HG02571 (cell line): Measurements from ENCODE around the gene C16orf96.

Experiments used
- ATAC-seq: cut with Tn5 transposase; IDR thresholded peaks from one replicate; pipeline ENCODE4 v1.9.1; 2021; ENCODE audit warnings: mild to moderate bottlenecking, moderate library complexity; ENCODE audit not compliant: unreplicated experiment

The C16orf96 gene

DNA sequence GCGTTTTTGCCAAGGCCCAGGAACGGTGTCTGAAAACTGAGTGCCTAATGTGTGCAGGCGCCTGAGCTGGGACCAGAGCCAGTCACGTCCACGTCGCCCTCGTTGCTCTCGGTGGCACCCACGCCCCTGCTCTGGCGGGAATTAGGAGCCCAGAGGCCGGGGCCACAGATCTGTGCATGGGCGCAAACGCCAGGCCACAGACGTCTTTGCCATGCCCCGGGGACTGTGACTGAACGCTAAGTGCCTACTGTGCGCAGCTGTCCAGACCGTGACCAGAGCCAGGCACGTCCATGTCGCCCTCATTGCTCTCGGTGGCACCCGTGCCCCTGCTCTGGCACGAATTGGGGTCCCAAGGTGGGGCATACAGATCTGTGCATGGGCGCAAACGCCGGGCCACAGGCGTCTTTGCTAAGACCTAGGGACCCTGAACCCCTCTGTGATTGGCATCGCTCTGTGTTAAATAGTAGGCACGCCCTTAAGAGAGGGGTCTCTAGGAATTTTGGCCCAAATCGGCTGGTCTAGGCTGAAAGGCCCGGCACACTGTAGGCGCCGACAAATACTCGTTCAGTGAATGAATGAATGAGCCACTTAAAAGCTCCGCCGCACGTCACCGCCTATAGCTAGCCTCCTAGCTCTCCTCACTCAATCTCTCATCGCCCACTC lies 59.4 kb downstream of the C16orf96 start:
- no peak for ATAC-seq

DNA sequence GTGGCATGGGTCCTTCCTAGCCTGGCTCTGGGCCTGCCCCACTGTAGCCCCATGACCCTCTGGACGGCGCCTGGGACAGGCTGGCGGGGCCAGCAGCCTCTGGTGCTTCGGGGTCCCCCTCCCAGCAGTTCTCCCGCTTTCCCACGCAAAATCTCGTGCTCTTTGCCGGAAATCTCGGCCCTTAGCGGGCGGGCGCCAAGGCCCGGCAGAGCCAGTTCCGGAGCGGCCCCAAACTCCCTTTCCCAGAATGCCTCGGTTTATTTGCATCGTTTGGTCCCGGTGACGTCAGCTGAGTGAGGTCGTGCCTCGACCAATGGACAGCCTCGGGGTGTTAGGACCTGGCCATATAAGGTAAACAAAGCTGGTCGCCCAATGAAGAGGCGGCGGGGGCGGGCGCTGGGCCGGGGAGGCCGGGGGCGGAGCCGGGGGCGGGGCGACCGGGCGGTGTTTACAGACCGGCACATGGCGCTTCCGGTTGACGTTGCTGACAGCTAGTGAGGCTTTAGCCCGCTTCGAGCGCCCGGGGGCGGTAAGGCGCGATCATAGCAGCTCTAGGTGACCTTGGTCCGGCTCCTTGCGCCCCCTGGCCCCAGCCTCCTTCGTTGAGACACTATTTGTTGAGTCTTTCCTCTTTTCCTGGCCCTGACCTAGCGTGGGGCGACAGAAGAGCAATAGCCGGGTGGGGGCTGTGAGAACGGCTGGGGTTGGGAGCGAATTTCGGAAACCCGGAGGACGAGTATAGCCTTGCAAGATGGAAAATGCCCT lies 60.1 kb downstream of the C16orf96 start:
- ATAC-seq, result peak; percentile 71

DNA sequence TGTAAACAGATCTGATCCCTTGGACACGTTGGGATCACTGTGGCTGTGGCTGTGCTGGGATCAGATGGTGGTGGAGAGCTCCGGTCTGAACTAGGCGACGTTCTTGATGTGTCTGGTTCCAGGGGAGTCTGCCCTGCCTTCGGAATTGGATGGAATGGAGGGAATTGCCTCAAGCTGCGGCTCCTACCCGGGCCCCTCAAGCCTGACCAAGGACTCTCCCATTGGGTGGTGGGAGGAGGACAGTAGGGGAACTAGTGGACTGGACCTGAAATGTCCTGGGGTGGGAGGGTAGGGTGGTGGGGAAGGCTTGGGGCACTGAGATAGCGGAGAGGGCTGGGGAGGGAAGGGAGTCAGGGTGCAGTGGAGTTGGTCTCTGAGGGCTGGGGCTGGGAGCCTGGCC lies 61.7 kb downstream of the C16orf96 start:
- ATAC-seq, result no peak

DNA sequence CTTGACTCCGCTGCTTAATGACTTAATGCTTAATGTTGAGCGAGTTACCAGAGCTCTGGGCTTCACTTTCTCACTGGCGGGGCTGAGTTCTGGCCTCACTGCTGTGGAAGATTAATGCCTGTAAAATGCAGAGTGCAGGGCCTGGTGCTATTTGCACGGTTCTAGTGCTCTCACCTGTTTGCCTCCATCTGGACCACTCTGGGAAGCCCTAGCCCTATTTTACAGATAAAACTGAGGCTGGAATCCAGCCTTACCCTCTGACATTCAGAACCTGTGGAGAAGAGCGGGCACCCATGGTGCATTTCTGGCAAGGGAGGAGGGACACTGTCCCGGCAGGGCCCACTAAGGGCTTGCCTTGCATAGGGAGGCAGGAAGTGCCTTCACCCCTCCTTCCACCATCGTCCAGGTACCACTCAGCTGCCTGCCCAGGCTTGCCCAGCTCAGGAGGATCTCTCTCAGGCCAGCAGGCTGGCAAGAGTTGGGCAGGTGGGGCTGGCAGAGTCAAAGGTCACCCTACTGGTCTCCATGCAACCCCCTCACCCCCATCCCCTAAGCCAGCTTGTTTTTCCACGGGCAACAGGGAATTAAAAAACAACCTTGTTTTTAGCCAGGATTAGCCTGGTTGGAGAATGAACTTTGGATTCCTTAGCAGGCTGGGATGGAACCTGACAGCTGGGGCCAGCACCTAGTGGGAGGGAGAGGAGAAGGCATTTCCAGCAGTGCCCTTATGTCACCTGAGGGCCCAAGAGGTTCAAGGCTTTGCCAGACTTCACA lies 62.7 kb downstream of the C16orf96 start:
- no peak for ATAC-seq

DNA sequence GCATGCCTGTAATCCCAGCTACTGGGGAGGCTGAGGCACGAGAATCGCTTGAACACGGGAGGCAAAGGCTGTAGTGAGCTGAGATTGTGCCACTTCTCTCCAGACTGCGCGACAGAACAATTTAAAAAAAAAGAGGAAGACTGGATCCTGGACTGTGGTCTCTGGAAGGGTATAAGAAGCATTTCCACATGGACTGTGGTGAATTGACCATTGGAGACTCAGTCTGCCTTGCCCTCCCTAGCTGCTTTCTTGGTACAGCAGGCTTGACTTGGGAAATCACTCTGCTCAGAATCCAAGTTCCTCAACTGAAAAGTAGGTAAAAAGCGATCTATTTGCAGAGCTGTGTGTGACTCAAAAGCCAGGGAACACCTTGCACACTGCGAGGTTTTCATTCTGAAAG lies 67.5 kb downstream of the C16orf96 start:
- ATAC-seq, result no peak

DNA sequence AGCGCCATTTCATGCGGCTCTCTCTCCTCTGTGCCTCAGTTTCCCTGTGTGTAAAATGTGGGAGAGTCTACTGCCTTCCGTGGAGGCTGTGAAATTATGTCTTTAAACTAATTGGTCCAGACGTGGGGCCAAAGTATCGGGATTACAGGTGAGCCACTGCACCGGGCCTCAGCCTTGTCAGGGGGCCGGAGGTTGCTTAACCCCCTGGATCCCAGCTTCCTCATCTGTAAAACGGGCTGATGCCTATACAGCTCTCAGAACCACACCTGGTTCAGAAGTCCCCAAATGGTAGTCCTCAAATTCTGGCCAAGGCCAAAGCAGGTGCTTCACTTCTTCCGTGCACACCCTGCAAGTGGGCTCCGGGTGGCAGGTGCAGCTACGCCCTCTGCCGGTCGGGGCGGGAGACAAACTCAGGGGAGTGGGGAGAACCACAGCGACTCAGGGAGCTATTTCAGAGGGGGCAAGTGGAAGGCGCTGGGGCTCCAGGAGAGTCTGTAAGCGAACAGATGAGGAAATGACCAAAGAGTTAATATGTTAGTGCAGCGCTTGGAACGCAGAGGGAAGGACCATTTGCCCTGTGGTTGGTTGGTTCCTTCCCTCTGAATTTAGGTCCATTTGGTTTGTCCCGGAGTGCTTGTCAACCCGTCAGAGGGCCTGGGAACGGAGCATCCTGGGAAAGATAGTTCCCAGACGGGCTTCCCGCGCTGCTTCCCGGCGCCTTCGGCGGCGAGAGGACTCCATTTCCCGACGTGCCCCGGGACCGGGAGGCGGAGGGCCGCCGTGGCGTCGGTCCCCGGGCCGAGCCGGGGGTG lies 68.1 kb downstream of the C16orf96 start, which contains the start of gene MGRN1:
MGRN1 (plus strand) TSS at position 812 of the 812 bp plus-strand sequence. CDS start 135 bp downstream, outside the sequence.
- peak; percentile 63 for ATAC-seq

DNA sequence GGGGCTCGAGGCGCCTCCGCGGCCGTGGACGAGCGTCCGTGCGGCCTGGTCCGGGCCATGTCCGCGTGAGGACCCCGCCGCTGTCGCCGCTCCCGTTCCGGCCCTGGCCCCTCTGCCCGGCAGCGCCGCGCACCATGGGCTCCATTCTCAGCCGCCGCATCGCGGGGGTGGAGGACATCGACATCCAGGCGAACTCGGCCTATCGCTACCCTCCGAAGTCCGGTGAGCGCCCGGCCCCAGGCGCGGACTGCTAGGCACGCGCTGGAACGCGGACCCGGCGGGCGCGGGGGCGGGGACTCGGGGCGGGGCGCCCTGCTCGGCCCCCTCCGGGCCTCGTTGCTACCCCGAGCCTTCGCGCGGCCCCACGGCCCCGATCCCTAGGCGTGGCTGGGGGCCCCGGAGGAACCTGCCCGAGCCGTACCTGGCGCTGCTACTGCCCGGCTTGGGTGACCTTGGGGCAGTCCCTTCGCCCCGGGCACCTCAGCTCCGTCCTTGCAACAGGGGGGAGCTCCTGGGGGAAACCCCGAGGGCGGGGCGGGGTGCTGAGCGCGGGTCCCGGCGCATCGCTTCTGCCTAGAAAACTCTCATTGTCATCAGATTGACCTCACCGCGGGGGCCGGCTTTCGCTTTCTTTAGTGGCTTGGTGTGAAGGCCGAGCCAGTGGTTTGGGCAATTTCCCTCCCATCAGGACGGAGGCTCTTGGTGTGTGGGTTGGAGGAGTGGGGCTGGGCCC lies 68.9 kb downstream of the C16orf96 start:
- ATAC-seq, result peak; percentile 47

DNA sequence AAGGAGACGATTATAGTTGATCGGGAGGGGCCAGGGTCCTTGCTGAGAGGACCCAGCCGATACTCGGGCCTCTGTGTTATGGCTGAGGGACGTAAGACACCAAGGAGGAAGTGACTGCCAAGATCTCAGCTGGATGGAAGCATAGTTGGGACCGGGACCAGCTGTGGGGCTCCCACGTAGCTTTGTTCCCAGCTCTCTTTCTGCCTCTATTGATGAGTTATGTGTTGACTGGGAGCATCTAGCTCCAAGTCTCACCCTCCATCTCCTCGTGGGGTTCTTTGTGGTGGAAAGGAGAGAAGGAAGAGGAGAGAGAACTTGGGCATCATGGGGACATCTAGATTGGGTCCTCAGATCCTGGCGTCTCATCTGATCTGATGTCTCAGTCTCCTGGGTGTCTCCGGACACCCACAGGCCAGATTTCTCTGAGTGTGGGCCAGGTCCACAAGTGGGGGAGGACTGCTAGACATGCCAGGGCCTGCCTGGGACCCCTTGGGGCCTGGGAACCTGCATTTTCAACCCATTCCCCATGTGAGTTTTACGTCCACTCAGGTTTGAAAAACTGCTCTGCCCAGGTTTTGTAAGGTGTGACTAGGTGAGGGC lies 69.5 kb downstream of the C16orf96 start:
- ATAC-seq, result no peak

DNA sequence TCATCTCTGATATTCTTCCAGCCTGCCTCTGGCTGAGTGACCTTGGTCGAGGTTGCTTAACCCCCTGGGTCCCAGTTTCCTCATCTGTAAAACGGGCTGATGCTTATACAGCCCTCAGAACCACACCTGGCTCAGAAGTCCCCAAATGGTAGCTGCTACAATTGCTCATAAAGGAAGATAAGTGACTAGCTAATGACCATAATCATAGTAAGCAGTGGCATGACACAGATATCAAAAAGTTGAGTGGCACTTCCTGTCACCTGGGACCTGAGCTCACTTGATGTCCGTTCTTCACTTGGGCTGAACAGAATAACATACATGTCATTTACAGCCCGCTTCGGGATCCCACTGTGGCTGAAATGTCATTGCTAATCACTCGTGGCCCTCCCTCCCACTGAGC lies 70.3 kb downstream of the C16orf96 start:
- no peak for ATAC-seq

DNA sequence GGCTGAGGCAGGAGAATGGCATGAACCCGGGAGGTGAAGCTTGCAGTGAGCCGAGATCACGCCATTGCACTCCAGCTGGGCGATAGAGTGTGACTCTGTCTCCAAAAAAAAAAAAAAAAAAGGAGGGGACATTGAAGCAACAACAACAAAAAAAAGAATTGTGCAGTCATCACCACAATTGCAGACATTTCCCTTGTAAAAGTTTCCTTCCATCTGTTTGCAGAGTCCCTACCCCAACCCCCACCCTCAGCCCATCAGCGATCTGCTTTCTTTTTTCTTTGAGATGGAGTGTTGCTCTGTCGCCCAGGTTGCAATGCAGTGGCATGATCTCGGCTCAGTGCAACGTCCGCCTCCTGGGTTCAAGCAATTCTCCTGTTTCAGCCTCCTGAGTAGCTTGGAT lies 72.1 kb downstream of the C16orf96 start:
- ATAC-seq, result no peak

DNA sequence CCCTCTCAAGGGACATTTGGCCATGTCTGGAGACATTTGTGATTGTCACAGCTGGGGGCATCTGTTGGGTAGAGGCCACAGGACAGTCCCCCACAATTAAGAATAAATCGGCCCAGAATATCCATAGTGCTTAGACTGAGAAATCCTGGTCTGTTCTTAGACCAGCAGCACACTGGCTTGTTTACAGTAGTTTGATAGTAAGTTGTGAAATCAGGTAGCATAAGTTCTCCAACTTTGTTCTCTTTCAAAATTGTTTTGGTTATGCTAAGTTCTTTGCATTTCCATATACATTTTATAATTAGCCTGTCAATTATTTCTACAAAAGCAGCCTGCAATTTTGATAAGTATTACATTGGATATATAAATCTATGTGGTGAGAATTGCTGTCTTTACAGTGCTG lies 75.3 kb downstream of the C16orf96 start:
- ATAC-seq, result no peak

DNA sequence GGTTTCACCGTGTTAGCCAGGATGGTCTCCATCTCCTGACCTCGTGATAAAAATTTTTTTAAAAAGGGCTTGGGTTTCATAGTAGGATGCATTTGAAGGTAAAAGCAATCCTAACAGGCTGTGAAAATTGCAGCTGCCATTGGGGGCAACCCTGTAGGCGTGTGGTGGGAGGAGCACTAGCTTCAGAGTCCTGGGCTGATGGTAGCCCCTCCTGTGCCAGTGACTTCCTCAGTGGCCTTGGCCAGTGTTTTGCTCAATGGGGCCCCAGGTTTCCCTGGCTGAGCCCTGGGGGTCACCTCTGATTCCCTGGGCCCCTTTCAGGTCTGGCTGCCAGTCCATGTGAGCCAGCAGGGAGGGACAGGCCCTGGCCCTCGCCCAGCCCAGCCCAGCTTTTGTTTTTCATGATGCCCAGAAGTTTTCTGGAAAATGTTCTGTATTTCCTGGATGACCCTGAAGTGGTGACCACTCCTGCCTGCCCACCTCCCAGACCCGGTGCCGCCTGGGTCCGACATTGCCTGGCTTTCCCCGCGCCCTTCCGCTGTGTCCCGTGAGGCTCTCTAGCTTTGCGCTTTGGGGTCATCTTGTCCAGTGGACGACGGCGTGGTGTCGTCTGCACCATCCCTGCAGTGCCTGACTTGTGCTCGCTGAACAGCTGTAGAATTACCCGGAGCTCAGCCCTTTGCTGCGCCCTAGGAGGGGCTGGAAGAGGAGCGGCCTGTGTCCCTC lies 77.9 kb downstream of the C16orf96 start:
- no peak for ATAC-seq

DNA sequence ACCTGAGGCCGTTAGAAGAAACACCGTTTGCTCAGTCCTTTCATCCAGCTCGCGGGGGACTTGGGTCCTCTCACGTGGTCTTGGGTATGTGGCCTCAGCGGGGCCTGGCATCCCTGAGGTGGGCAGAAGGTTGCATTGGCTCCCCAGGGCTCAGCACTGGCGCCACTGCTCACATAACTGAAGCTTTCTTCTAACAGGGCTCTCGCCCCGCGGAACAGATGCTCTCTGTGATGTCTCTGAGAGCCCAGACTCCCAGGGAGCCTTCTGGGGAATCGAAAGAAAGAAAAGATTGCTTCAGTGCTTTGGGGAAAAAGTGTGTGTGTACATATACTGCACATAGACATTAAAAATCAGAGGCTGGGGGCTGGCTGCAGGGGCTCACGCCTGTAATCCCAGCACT lies 78.6 kb downstream of the C16orf96 start:
- ATAC-seq, result no peak

DNA sequence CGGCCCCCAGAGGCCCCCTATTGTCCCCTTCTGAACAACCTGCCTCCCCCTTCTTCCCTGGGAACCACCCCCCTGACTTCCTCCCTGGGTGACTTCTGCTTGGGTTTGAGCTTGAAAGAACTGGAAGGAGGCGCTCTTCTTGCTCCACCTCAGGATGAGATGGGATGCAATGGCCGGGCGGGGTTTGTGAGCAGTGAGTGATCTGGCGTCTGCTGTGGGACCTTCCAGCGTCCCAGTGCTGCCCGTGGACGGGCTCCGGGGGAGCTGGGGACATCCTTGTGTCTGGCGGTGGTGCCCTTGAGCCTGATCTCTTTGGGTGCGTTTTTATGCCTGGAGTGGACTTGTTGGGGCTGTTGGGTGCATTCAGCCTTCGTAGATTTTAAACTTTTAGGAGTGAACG lies 80.1 kb downstream of the C16orf96 start:
- no peak for ATAC-seq

DNA sequence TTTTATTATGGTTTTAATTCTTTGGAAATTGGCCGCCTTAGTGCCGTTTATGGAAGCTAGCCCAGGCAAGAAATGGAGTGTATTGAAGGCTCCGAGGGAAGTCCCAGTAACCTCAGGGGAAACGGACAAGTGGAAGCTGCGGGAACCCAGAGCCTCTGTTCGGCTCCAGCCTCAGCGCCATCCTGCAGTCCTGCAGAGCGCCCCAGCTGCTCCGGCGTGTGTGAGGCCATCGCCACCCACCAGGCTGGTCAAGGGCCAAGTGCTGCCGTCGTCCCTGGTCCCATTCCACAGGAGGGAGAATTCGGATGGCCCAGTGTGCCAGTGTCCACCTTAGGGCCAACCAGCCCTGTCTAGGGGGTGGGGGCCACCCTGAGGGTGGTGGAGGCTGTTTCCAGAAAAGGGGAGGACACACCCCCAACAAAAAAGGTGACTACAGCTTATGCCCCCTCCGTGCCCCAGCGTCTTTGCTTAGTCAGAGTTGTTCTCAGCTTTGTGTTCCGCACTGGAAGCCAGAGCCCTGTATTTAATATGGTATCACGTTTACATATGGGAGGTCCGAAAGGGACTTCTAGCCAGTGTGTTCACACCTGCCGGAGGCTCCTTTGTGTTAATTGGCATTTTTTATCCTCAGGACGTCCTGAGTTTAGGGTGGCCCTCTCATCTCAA lies 81.5 kb downstream of the C16orf96 start:
- no peak for ATAC-seq

DNA sequence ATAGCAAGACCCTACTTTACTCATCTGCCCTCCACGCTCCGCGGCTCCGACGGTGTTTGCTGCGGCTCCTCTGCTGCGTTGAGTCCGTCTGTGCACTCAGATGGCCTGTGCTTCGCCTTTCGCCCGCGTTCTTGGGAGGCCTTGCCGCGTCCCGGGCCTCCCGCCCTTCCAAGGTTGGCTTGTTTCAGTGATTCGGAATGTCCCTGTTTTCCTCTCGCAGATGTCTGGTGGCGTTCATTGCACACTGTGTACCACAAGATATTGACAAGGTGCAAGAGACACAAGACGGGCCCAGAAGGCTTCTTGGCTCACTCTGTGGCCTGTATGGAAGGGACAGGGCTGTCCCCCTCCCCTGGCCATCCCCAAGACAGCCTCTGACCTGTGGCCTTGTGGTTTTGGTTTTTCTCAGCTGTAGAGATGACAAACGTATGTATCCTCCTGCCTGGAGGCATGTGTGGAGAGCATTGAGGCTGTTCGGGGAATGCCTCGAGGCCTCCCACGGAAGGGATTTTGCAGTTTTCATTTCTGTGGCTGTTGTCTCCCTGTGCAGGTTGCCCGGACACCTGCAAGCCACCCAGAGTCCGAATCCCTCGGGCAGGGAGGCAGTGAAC lies 83.9 kb downstream of the C16orf96 start:
- ATAC-seq, result no peak

DNA sequence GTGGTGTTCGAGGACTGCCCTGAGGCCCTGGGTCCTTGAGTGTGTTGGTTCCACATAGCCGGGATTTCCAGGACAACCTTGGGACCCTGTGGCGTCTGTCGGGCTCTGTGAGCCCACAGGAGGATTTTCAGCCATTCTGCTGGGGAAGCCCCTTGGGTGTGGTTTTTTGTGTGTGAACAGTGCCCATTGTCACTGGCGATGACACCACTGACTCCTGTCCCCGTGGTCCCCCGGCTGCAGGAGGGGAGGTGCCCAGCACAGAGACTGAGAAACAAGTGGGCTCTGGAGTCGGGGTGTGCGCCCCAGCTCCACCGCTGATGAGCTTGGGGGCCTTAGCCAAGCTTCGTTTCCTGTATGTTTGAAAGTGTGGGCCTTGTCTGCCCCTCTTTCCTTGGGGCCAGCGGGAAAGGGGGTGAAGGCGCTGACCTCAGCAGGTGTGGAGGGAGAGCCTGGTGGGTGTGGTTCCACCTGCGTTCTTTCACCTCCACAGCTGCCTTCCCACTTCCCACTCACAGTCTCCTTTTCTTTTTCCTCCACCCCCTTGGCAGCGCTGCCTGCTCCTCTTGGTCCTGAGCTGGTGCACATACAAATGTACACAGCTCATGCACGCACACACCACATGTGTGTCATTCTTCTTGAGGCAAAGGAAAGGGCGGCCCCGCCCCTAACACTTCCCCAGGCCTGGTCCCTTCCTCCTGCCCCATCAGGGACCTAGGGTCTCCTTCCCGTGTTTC lies 84.6 kb downstream of the C16orf96 start:
- ATAC-seq, result no peak

DNA sequence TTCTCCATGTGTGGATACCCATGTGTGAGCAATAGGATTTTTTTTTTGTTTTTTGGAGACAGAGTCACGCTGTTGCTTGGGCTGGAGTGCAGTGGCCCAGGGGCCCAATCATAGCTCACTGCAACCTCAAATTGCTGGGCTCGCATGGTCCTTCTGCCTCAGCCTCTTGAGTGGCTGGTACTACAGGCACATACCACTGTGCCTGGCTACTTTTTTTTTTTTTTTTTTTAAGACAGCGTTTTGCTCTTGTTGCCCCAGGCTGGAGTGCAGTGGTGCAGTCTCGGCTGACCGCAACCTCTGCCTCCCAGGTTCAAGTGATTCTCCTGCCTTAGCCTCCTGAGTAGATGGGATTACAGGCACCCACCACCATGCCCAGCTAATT lies 85.2 kb downstream of the C16orf96 start:
- ATAC-seq, result no peak
